PC-3 (cell line): Measurements from ENCODE around the gene ARL4D. TPM values are rescaled to one million over a fixed set of nuclear protein-coding genes. Genes with fewer than 3 reads are reported as not detected.

Experiments used
- ATAC-seq: fragments of 200-7000 bp; cut with Tn5 transposase; 2 replicates; pipeline ENCODE4 v1.9.1; 2020; ENCODE audit warnings: mild to moderate bottlenecking, moderate library complexity
- BruUV-seq: library from RNA; stranded (reverse); fragments of 400-500 nt; replicated peaks from 2 replicates; lab custom pipeline; 2021; lab: Mats Ljungman, UMichigan
- CTCF ChIA-PET: fragments of 300-600 bp; sonication (Branson Sonifier 250); formaldehyde crosslinking; loops from one replicate; lab custom pipeline; 2022; ENCODE audit warnings: antibody characterized with exemption; lab: Charles Lee
- POLR2A ChIA-PET: fragments of 300-600 bp; sonication (Branson Sonifier 250); formaldehyde crosslinking; loops from one replicate; lab custom pipeline; 2022; ENCODE audit warnings: antibody characterized with exemption; ENCODE audit not compliant: unreplicated experiment; lab: Charles Lee
- DNase-seq: peaks from one replicate; pipeline ENCODE4 v3.0.0-alpha.2; 2015
- H2AFZ ChIP-seq: fragments of 300-600 bp; sonication (generic); 2 replicates; pipeline ENCODE4 v1.6.0; 2016; ENCODE audit warnings: antibody characterized with exemption, low read length
- H3F3A ChIP-seq: fragments of 300-600 bp; sonication (generic); one replicate; pipeline ENCODE4 v1.6.0; 2017; ENCODE audit warnings: antibody characterized with exemption, low read length, control low read depth, mild to moderate bottlenecking; ENCODE audit not compliant: unreplicated experiment
- H3K27ac ChIP-seq: fragments of 300-600 bp; sonication (generic); 2 replicates; pipeline ENCODE4 v1.5.1; 2016; ENCODE audit warnings: mild to moderate bottlenecking, low read length
- H3K27me3 ChIP-seq: fragments of 300-600 bp; sonication (generic); 2 replicates; pipeline ENCODE4 v1.6.1; 2016; ENCODE audit warnings: low read length, mixed read lengths
- H3K36me3 ChIP-seq: fragments of 300-600 bp; sonication (generic); 2 replicates; pipeline ENCODE4 v1.6.1; 2016; ENCODE audit warnings: low read depth, mixed run types, low read length, mixed read lengths
- H3K4me1 ChIP-seq: fragments of 300-600 bp; sonication (generic); 2 replicates; pipeline ENCODE4 v1.5.1; 2016; ENCODE audit warnings: low read length; ENCODE audit not compliant: insufficient read depth
- H3K4me2 ChIP-seq: fragments of 300-600 bp; sonication (generic); 2 replicates; pipeline ENCODE4 v1.6.0; 2016; ENCODE audit warnings: low read length
- H3K4me3 ChIP-seq: fragments of 300-600 bp; sonication (generic); 2 replicates; pipeline ENCODE4 v1.5.1; 2016; ENCODE audit warnings: mild to moderate bottlenecking, low read length, mixed read lengths
- H3K79me2 ChIP-seq: fragments of 300-600 bp; sonication (generic); 2 replicates; pipeline ENCODE4 v1.6.1; 2017; ENCODE audit warnings: low read length, mixed read lengths
- H3K9ac ChIP-seq: fragments of 300-600 bp; sonication (generic); 2 replicates; pipeline ENCODE4 v1.6.0; 2016; ENCODE audit warnings: mild to moderate bottlenecking, low read length
- H3K9me2 ChIP-seq: fragments of 300-600 bp; sonication (generic); replicated peaks from 2 replicates; pipeline ENCODE4 v1.6.1; 2016; ENCODE audit warnings: mixed run types, low read length, mixed read lengths
- H3K9me3 ChIP-seq: fragments of 300-600 bp; sonication (generic); 2 replicates; pipeline ENCODE4 v1.6.1; 2016; ENCODE audit warnings: low read length, mixed read lengths
- H4K20me1 ChIP-seq: fragments of 300-600 bp; sonication (generic); 2 replicates; pipeline ENCODE4 v1.6.1; 2016; ENCODE audit warnings: low read length, mixed read lengths
- CTCF ChIP-seq: fragments of 300-600 bp; sonication (generic); conservative IDR thresholded peaks from 2 replicates; pipeline ENCODE4 v1.5.1; 2017; ENCODE audit warnings: antibody characterized with exemption, low read depth, mild to moderate bottlenecking, low read length
- EZH2 ChIP-seq: fragments of 300-600 bp; sonication (generic); IDR thresholded peaks from one replicate; pipeline ENCODE4 v1.6.1; 2017; ENCODE audit warnings: antibody characterized with exemption, mild to moderate bottlenecking, low read length; ENCODE audit not compliant: unreplicated experiment
- EZH2phosphoT487 ChIP-seq: fragments of 300-600 bp; sonication (generic); IDR thresholded peaks from 2 replicates; pipeline ENCODE4 v1.6.1; 2018; ENCODE audit warnings: mild to moderate bottlenecking, antibody characterized with exemption, low read length, borderline replicate concordance
- intact Hi-C: fragments of 100-400 bp; cut with micrococcal nuclease; formaldehyde crosslinking; loops from 2 replicates; pipeline ENCODE4 v1.9.0; 2023
- total RNA-seq: library from RNA; depleted of rRNA; stranded (reverse); fragments of >200 nt; gene quantifications from 2 replicates; pipeline ENCODE4 v1.2.3, GENCODE V29; 2014

ARL4D gene
- total RNA-seq, 1 experiment from 2014 or later: 14.3 TPM

- Histone ChIP-seq H4K20me1 (no peaks in the 10 kb centered on the region), H3K4me3 (no peak overlapping the region), H3K9ac (no peak overlapping the region), H3K27ac (no peak overlapping the region), H3K36me3 (no peaks in the 10 kb centered on the region), H3K4me2 (no peak overlapping the region), H3K9me2 (no peaks in the 10 kb centered on the region), H3K4me1 (peaks cover 18% of the 10 kb centered on the region), H2AFZ (no peak overlapping the region), H3K9me3 (no peaks in the 10 kb centered on the region), H3F3A (no peaks in the 10 kb centered on the region), H3K79me2 (no peaks in the 10 kb centered on the region), H3K27me3 (no peaks in the 10 kb centered on the region)
- TF ChIP-seq CTCF: no peak
- no peak for TF ChIP-seq EZH2phosphoT487
- TF ChIP-seq EZH2: no peak
- ChIA-PET POLR2A (no interaction called here), CTCF (no interaction called here)
- intact Hi-C loops: no loop called here
- no peak for DNase-seq
- no peak for ATAC-seq
- no TSS peak for BruUV-seq
Observed at GRCh38 chr17:43439041-43439440, 40.2 kb downstream of the ARL4D start.

GRCh38 chr17:43442711-43443110, 43.9 kb downstream of the ARL4D start:
- CTCF ChIA-PET: no interaction called here
- no peaks in the 10 kb centered on the region for H3K9me3 ChIP-seq
- no peaks in the 10 kb centered on the region for H3K9me2 ChIP-seq
- POLR2A ChIA-PET: no interaction called here
- no peaks in the 10 kb centered on the region for H3K79me2 ChIP-seq
- no peak overlapping the region for H3K27ac ChIP-seq
- H3F3A ChIP-seq: no peaks in the 10 kb centered on the region
- no peaks in the 10 kb centered on the region for H3K4me1 ChIP-seq
- no peak for ATAC-seq
- no peak overlapping the region for H2AFZ ChIP-seq
- no peaks in the 10 kb centered on the region for H3K36me3 ChIP-seq
- no peaks in the 10 kb centered on the region for H3K27me3 ChIP-seq
- no peak overlapping the region for H3K4me3 ChIP-seq
- TF ChIP-seq EZH2phosphoT487 (no peak), EZH2 (no peak)
- no TSS peak for BruUV-seq
- H3K4me2 ChIP-seq: no peak overlapping the region
- no peak for DNase-seq
- H4K20me1 ChIP-seq: no peaks in the 10 kb centered on the region
- intact Hi-C loops: no loop called here
- H3K9ac ChIP-seq: no peak overlapping the region

- POLR2A ChIA-PET: no interaction called here
- Histone ChIP-seq H3K79me2 (no peaks in the 10 kb centered on the region), H3K9ac (no peak overlapping the region), H3K4me2 (no peak overlapping the region), H2AFZ (no peak overlapping the region), H3K4me3 (no peak overlapping the region), H3K9me3 (no peaks in the 10 kb centered on the region), H3K27me3 (no peaks in the 10 kb centered on the region), H3F3A (no peaks in the 10 kb centered on the region), H3K27ac (no peak overlapping the region), H3K36me3 (no peaks in the 10 kb centered on the region), H3K9me2 (no peaks in the 10 kb centered on the region), H4K20me1 (no peaks in the 10 kb centered on the region), H3K4me1 (no peaks in the 10 kb centered on the region)
- ATAC-seq (no peak), DNase-seq (no peak)
- intact Hi-C loops: no loop called here
- TF ChIP-seq EZH2phosphoT487 (no peak), CTCF (no peak), EZH2 (no peak)
- CTCF ChIA-PET: no interaction called here
- no TSS peak for BruUV-seq
Observed at GRCh38 chr17:43443381-43443780, 44.6 kb downstream of the ARL4D start.
